Measurements from ENCODE around the gene ZNF521.

The ZNF521 gene

DNA sequence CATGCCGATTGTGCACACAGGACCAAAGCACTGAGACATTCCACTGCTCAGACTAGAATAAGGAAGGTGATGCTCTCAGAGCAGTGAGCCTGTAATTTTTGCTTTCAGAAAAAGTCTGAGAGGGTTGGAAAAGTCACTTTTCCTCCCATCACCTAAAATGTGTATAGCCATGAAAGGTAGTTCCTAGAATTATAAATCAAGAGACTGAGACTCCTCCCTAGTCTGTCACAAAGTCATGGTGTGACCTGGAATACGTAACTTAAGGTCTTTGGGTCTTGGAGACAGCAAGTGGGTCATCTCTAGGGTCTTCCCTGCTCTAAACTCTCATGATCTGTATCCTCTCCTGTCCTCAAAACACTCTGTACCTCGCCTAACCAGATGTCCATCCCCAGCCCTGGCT, 16.9 kb downstream of the ZNF521 start:
- no peak for DNase-seq

DNA sequence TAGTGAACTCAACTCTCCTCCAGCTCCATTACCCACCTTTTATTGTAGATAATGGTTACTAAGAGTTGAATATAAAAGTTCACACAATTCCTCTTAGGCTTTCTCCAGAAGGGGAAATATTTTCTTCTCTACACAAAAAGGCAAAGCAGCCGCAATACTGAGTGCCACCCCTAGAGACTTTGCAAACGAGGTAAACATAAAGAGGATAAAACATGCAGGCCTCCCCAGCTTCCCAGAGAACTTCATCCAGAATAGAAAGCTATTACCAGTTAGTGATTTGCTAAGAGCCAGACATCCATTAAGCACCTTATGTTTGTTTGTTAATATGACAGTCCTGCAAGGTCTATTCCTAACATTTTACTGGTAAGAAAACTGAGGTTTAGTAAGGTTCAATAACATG, 17.4 kb downstream of the ZNF521 start:
- no peak for DNase-seq

DNA sequence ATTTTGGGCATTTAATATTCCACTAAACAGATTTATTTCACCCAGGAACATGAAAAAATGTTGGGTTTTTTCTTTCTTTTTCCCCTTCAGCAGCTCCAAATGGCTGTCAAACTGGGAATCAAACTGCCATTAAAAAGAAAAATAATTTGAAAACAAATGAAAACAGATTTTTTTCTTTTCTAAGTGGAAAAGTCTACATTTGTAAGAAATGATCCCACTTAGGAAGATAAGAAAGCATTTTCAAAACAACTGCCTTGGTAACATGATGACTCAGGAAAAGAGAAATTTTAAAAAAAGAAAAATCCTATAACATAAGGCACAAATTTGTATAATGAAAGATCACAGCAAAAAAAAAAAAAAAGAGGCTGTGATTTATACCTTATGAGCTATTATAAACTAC, 20.0 kb downstream of the ZNF521 start:
- no peak for DNase-seq

- no peak for DNase-seq
Measured at GRCh38 chr18:25329783-25330182, 22.2 kb downstream of the ZNF521 start.

DNA sequence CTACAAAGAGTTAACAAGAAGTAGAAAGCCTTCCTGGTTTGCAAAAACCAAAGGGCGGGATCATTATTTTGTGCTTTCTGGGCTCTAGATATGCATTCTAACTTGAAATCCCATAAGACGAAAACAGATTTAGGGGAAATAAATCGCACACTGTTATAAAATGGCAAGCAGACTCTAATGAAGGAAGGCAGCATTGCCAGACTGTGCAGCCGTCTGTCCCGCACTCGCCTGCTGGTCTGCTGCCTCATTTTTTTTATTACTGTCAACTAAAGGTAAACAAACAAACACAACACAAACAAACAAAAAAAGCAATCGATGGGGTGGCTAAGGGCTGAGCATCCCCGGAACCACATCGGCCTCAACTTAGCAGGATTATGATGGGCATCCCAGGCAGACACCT, 24.4 kb downstream of the ZNF521 start:
- no peak for DNase-seq

- no peak for DNase-seq
Measured at GRCh38 chr18:25326361-25326952, 25.5 kb downstream of the ZNF521 start.

GRCh38 chr18:25322806-25323205, 29.2 kb downstream of the ZNF521 start:
- no peak for DNase-seq

- DNase-seq: no peak
Measured at GRCh38 chr18:25316381-25317018, 35.5 kb downstream of the ZNF521 start.

GRCh38 chr18:25314838-25315190, 37.2 kb downstream of the ZNF521 start:
- DNase-seq: no peak

- DNase-seq: no peak
Measured at GRCh38 chr18:25314151-25314837, 37.7 kb downstream of the ZNF521 start.

DNA sequence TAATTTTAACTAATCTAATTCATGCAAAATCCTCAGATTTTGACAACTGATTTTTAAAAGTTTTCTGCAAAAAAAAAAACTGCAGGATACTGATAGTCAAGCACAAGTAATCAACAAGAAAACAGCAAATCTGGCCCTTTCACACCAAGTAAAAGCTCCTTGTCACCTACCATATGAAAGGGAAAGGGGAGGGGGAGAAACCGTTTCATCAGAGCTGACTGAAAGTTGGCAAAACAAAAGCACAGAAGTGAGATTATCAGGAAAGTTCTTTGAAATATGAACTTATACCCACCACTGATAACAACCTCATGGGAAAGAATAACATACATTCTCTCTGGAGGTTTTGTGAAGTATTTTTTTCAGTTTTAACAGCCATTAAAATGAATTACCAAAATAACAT, 38.7 kb downstream of the ZNF521 start:
- no peak for DNase-seq

DNA sequence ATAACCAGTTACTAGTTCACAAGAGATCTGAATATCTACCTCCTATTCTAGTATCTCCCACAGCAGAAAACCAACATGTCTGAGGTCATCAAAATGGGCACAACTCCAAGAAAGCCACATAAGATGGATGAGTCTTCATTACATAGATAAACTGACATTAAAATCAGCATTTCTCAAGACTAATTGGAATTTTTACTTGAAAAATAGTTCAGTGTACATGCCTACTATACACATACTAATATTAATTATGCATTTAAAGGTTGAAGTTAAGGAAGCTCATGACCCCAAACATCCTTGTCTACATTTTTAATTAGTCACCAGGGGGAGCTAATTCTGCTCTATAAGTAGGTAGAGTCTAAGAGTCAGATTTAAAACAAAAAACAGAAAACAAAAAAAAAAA, 41.9 kb downstream of the ZNF521 start:
- no peak for DNase-seq

DNA sequence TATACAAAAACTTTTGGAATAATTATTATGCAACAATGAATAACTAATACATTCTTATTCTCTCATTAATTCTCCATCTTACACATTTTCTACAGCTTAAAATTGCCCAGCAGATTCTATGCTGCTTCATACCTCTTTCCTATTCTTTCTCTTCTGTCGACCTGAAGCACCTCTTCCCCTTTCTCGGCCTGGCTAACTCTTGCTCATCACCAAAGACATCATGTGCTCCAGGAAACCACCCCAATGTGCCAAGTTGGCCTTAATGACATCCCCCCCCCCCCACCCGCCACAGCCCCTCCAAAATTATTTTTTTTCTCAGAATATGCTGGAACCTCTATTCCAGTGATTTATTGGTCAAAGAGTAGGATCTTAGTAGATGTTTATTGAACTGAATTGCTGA, 43.6 kb downstream of the ZNF521 start:
- no peak for DNase-seq

DNA sequence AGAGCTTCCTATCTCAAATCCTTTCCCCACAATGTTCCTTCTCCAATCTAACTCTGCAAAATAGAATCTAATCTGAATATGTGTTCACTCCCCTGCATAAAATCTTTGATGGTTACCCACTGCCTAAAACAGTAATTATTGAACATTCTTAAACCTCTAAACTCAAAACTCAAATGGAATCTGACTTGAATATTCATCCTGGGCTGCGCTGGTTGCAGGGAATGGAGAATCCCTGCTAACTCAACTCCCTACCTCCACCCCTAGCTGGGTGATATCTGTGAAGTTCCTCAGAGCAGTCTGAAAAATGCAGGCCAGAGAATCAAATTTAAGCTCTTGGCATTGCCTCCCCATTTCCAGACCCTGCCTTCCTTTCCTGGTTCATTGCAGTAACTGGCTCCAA, 44.8 kb downstream of the ZNF521 start:
- no peak for DNase-seq

GRCh38 chr18:25306671-25307070, 45.3 kb downstream of the ZNF521 start:
- DNase-seq: no peak

- no peak for DNase-seq
Measured at GRCh38 chr18:25305584-25305983, 46.4 kb downstream of the ZNF521 start.

DNA sequence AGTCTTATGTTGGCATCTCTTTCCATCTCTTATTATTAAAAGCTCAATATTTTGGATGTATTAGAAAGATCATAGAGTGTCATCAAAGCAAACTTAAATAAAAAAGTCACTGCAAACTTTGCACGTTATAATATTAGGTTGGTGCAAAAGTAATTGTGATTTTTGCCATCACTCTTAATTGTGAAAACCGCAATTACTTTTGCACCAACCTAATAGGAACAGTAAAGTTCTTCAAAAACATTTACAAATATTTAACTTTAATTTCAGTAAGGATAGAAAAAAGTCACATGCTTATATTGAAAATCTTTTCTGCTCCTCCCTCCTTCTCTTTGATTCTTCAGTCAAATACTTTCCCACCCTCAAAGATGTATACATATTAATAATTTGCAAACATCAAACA, 51.5 kb downstream of the ZNF521 start:
- DNase-seq: no peak

DNA sequence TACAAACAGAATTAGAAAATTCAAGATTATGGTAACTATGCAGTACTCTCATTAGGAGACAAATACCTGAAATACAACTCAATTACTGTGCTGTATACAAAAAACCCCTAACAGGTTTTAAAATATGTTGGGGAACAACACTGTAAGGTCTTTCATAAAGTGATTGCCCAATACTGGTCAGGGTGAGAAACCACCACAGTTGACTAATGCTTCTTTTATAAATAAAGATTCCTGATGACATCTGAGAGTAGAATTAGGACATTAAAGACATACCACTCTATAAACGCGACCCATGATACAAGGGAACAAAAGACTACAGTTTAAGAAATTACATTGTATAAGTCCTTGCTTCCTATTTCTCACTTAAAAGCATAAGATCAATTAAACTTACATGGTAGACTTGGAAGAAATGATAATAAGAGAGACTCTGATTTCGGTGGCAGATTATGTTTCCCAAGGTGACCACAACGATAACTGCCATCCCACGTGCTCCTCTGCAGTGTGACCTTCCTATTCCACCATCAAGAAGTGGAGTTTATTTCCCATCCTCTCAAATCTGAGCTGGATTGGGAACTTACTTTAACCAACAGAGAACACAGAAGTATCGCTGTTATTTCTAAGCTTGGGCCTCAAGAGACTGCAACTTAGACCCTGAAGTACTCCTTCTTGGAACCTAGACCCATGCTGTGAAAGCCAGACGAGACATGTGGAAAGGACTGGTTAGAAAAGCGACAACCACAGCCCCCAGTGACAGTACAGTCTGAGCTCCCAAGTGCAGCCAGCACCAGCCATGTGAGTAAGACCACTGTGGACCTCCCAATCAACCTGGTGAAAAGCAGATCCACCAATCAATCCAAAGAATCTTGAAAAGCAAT, 52.3 kb downstream of the ZNF521 start:
- DNase-seq: no peak

- no peak for DNase-seq
Measured at GRCh38 chr18:25298853-25299274, 53.1 kb downstream of the ZNF521 start.

GRCh38 chr18:25295624-25296138, 56.3 kb downstream of the ZNF521 start:
- no peak for DNase-seq

DNA sequence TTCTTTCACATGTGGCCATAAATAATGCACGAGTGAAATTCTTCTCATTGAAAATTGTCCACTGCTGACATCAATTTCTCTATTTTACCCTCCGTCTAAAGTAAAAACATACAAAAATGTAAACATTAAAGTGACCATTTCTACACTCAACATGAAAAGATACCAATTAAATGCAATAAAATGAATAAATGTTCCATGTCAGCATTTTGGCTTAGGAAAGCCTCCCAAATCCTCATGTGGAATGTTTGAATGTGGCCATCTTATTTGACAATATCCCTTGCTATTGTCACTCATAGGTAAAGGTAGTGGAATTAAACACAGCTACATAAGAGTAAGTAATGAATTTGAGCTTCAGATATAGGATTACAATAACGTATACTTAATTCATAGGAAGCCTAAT, 60.8 kb downstream of the ZNF521 start:
- no peak for DNase-seq

DNA sequence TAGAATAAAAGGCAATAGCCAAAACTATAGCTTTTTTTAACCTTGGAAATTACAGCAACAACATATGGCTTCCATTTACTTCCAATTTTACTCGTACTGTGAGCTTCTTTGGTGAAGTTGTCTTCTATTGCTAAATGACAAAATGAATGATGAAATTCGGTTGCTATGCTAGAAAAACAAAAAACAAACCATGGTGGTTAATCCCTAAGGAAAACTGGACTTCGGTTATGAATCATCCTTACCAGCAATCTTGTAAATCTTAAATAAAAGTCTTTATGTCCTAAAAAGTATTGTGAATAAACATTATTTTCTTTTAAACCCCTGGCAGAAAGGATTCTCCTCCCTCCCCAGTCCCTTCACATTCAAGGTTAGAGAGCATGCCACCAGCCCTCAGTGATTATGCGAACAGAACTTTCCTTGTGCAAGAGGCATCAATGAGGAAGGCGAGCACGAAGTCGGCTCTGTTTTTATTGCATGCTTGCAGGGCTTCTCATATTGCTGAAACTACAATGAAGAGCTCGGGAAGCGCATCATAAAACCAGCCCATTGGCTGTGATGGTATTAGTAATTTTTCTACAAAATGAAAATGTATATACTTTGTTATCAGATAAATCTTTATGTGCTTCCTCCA, 62.9 kb downstream of the ZNF521 start:
- DNase-seq: no peak
